Retinal pigment epithelial cell (primary cell): Measurements from ENCODE around the gene SDE2.

Source experiments
- DNase-seq: peaks from one replicate; pipeline ENCODE4 v3.0.0-alpha.2; 2010; ENCODE audit warnings: low read depth
- H3K4me3 ChIP-seq: 2 replicates; pipeline ENCODE4 v1.5.1; 2011; ENCODE audit warnings: mild to moderate bottlenecking, low read length, control low read depth, moderate library complexity
- CTCF ChIP-seq: conservative IDR thresholded peaks from 2 replicates; pipeline ENCODE4 v1.5.1; 2011; ENCODE audit warnings: low read depth, low read length, control low read depth, inconsistent platforms

SDE2 gene

GRCh38 chr1:225999227-225999911 is at the start of gene SDE2:
SDE2 (minus strand) TSS chr1:225999343; CDS start chr1:225999312, 31 bp downstream.
- peak within 1 kb of the TSS; percentile 95 for H3K4me3 ChIP-seq
- peak; percentile 92 for DNase-seq
- TF ChIP-seq CTCF: no peak

- no peak overlapping the region for H3K4me3 ChIP-seq
- TF ChIP-seq CTCF: no peak
- DNase-seq: no peak
Observed at GRCh38 chr1:226048886-226049285, 49.7 kb upstream of the SDE2 start.

- no peak for TF ChIP-seq CTCF
- no peak overlapping the region for H3K4me3 ChIP-seq
- no peak for DNase-seq
Observed at GRCh38 chr1:226047495-226047894, 48.4 kb upstream of the SDE2 start.

- no peak for TF ChIP-seq CTCF
- H3K4me3 ChIP-seq: no peak overlapping the region
- no peak for DNase-seq
Observed at GRCh38 chr1:226046240-226046639, 47.1 kb upstream of the SDE2 start.

GRCh38 chr1:226044514-226045101 is 45.5 kb upstream of the SDE2 start:
- H3K4me3 ChIP-seq: no peak overlapping the region
- no peak for DNase-seq
- TF ChIP-seq CTCF: no peak

GRCh38 chr1:226041419-226041818 is 42.3 kb upstream of the SDE2 start:
- TF ChIP-seq CTCF: no peak
- no peak overlapping the region for H3K4me3 ChIP-seq
- no peak for DNase-seq

GRCh38 chr1:226038661-226039060 is 39.5 kb upstream of the SDE2 start:
- TF ChIP-seq CTCF: no peak
- DNase-seq: no peak
- no peak overlapping the region for H3K4me3 ChIP-seq
